GM12878 (cell line): ENCODE results near the gene PCLAF. TPM values are rescaled to one million over a fixed set of nuclear protein-coding genes. Genes with fewer than 3 reads are reported as not detected.
A peak's percentile ranks its signal among the peaks of the same experiment; 100 is the strongest.

Source experiments
- ATAC-seq: fragments of 200-7000 bp; cut with Tn5 transposase; 3 replicates; pipeline ENCODE4 v1.9.1; 2020; ENCODE audit warnings: mild to moderate bottlenecking, moderate library complexity
- BruUV-seq: library from RNA; stranded (reverse); fragments of 400-500 nt; replicated peaks from 2 replicates; lab custom pipeline; 2021; lab: Mats Ljungman, UMichigan
- CTCF ChIA-PET: fragments of 300-600 bp; sonication (Branson Sonifier 250); formaldehyde crosslinking; extraction: SDS; loops from one replicate; lab custom pipeline; 2021; ENCODE audit warnings: inconsistent platforms; lab: Yijun Ruan, JAX
- POLR2A ChIA-PET: fragments of 350-600 bp; formaldehyde crosslinking; extraction: SDS; loops from one replicate; lab custom pipeline; 2021; ENCODE audit warnings: inconsistent platforms; lab: Charles Lee
- RAD21 ChIA-PET: fragments of 300-600 bp; sonication (Branson Sonifier 250); formaldehyde crosslinking; loops from one replicate; lab custom pipeline; 2023; ENCODE audit warnings: antibody characterized with exemption; ENCODE audit not compliant: unreplicated experiment; lab: Charles Lee
- SMC1A ChIA-PET: fragments of 300-600 bp; sonication (Branson Sonifier 250); formaldehyde crosslinking; loops from one replicate; lab custom pipeline; 2023; ENCODE audit not compliant: unreplicated experiment, uncharacterized antibody; lab: Charles Lee
- DNase-seq: peaks from one replicate; pipeline ENCODE4 v3.0.0-alpha.2; 2011; ENCODE audit warnings: low read depth, low spot score
- FAIRE-seq: peaks from 3 replicates; lab custom pipeline; 2011; peaks lifted over from hg19 to GRCh38; lab: Jason Lieb, UNC
- H2AFZ ChIP-seq: 2 replicates; pipeline ENCODE4 v1.6.0; 2011; ENCODE audit warnings: low read depth, low read length, control low read depth; ENCODE audit not compliant: control insufficient read depth
- H3K27ac ChIP-seq: 2 replicates; pipeline ENCODE4 v1.5.1; 2011; ENCODE audit warnings: control low read depth; ENCODE audit not compliant: control insufficient read depth, insufficient read depth
- H3K27me3 ChIP-seq, 2 experiments: replicated peaks in 1 of 2; 2 replicates each; pipeline versions ENCODE4 v1.6.0 to v1.6.1; 2011; ENCODE audit warnings: low read length in 1 of 2; ENCODE audit not compliant: control insufficient read depth in 2 of 2, insufficient read depth in 2 of 2
- H3K36me3 ChIP-seq, 2 experiments: 2 replicates each; pipeline ENCODE4 v1.5.1; 2011; ENCODE audit warnings: low read length in 1 of 2; ENCODE audit not compliant: control insufficient read depth in 2 of 2, insufficient read depth in 2 of 2
- H3K4me1 ChIP-seq: 2 replicates; pipeline ENCODE4 v1.6.1; 2011; ENCODE audit warnings: mild to moderate bottlenecking, low read length, moderate library complexity, mixed read lengths; ENCODE audit not compliant: control insufficient read depth, insufficient read depth
- H3K4me2 ChIP-seq: 2 replicates; pipeline ENCODE4 v1.6.0; 2011; ENCODE audit warnings: control low read depth; ENCODE audit not compliant: control insufficient read depth, insufficient read depth
- H3K4me3 ChIP-seq: fragments of 200-600 bp; sonication (generic); 2 replicates; pipeline ENCODE4 v1.5.1; 2016
- H3K79me2 ChIP-seq: 2 replicates; pipeline ENCODE4 v1.6.0; 2011; ENCODE audit warnings: low read length; ENCODE audit not compliant: control insufficient read depth, insufficient read depth
- H3K9ac ChIP-seq: 2 replicates; pipeline ENCODE4 v1.8.0; 2011; ENCODE audit warnings: low read length, control low read depth, mixed read lengths; ENCODE audit not compliant: control insufficient read depth, insufficient read depth
- H3K9me3 ChIP-seq: replicated peaks from 3 replicates; pipeline ENCODE4 v1.5.1; 2011; ENCODE audit warnings: mild to moderate bottlenecking, low read length; ENCODE audit not compliant: control insufficient read depth, insufficient read depth
- H4K20me1 ChIP-seq: 2 replicates; pipeline ENCODE4 v1.6.0; 2011; ENCODE audit not compliant: control insufficient read depth, insufficient read depth
- CBX3 ChIP-seq: fragments of 200-600 bp; sonication (generic); IDR thresholded peaks from 2 replicates; pipeline ENCODE4 v1.6.1; 2016; ENCODE audit warnings: low read depth, borderline replicate concordance
- CTCF ChIP-seq, 3 experiments: IDR thresholded peaks in 2 of 3; conservative IDR thresholded peaks in 1 of 3; 2 replicates each; pipeline ENCODE4 v1.5.1; 2011; ENCODE audit warnings: low read depth in 3 of 3, low read length in 3 of 3, mild to moderate bottlenecking in 3 of 3, control low read depth in 2 of 3, moderate library complexity in 2 of 3, inconsistent platforms in 1 of 3, mixed read lengths in 1 of 3; ENCODE audit not compliant: control insufficient read depth in 2 of 3, insufficient read depth in 1 of 3; ENCODE audit errors: extremely low read depth in 1 of 3
- FOXM1 ChIP-seq: IDR thresholded peaks from 2 replicates; pipeline ENCODE4 v1.6.1; 2012; ENCODE audit warnings: low read depth, mild to moderate bottlenecking, inconsistent platforms, low read length, moderate library complexity
- HSF1 ChIP-seq: fragments of 150-350 bp; IDR thresholded peaks from 2 replicates; pipeline ENCODE4 v1.6.1; 2014; ENCODE audit warnings: mild to moderate bottlenecking, low read depth, low read length
- NFYA ChIP-seq: IDR thresholded peaks from 2 replicates; pipeline ENCODE4 v1.6.1; 2011; ENCODE audit warnings: low read depth, mild to moderate bottlenecking, low read length, improper control_type of control experiment, borderline replicate concordance
- NR2F1 ChIP-seq: fragments of 450-650 bp; conservative IDR thresholded peaks from 2 replicates; pipeline ENCODE4 v1.6.1; 2017; ENCODE audit warnings: mild to moderate bottlenecking
- PAX5 ChIP-seq: IDR thresholded peaks from 2 replicates; pipeline ENCODE4 v1.6.1; 2011; ENCODE audit warnings: low read depth, low read length, borderline replicate concordance
- PKNOX1 ChIP-seq: fragments of 450-650 bp; IDR thresholded peaks from 2 replicates; pipeline ENCODE4 v1.6.1; 2016; ENCODE audit warnings: mild to moderate bottlenecking
- RBBP5 ChIP-seq: fragments of 200-600 bp; sonication (generic); conservative IDR thresholded peaks from 2 replicates; pipeline ENCODE4 v1.6.1; 2016
- RCOR1 ChIP-seq: conservative IDR thresholded peaks from 2 replicates; pipeline ENCODE4 v1.6.1; 2012; ENCODE audit warnings: low read depth, low read length, improper control_type of control experiment
- SIN3A ChIP-seq: IDR thresholded peaks from 2 replicates; pipeline ENCODE4 v1.6.1; 2012; ENCODE audit warnings: low read depth, low read length, improper control_type of control experiment
- SMAD1 ChIP-seq: fragments of 450-650 bp; IDR thresholded peaks from 2 replicates; pipeline ENCODE4 v1.6.1; 2018; ENCODE audit warnings: mild to moderate bottlenecking, low read depth; ENCODE audit not compliant: partially characterized antibody
- ZNF592 ChIP-seq: fragments of 450-650 bp; IDR thresholded peaks from 2 replicates; pipeline ENCODE4 v1.6.1; 2017; ENCODE audit warnings: mild to moderate bottlenecking, moderate library complexity
- WGBS: methylation state at CpG from one replicate; pipeline ENCODE4 v1.1.6; 2016; ENCODE audit warnings: low lambda C conversion rate; ENCODE audit not compliant: insufficient replicate concordance, insufficient coverage; ENCODE audit errors: missing lambda C conversion rate; 5-methylcytosine and 5-hydroxymethylcytosine counted together
- in situ Hi-C: fragments of 300-500 bp; cut with MboI; formaldehyde crosslinking; loops from 9 replicates; pipeline ENCODE4 v1.14.3; 2018; ENCODE audit warnings: mixed read lengths
- intact Hi-C: fragments of 100-400 bp; cut with micrococcal nuclease; formaldehyde crosslinking; loops from one replicate; pipeline ENCODE4 v1.14.2; 2022; ENCODE audit not compliant: unreplicated experiment
- polyA plus RNA-seq, 11 experiments: library from polyadenylated mRNA; depleted of rRNA in 4 of 11; unstranded in 6 of 11; stranded (reverse) in 5 of 11; fragments of >200 nt; fragmentation: Nextera tagmentation in 4 of 11; fragmentation: Illumina TruSeq in 1 of 11; extraction: Ambion mirVana in 4 of 11; extraction: Trizol in 1 of 11; gene quantifications; 1 replicate in 1 of 11; 2 replicates in 10 of 11; pipeline versions ENCODE4 v1.2.1 to v1.2.3, GENCODE V29; 2011 to 2016; ENCODE audit warnings: inconsistent platforms in 2 of 11, missing spikeins in 2 of 11, low read depth in 1 of 11
- total RNA-seq, 4 experiments: library from RNA; depleted of rRNA in 3 of 4; stranded (reverse); fragments of >200 nt in 3 of 4; fragmentation: Illumina TruSeq in 1 of 4; extraction: Trizol in 1 of 4; gene quantifications; 2 replicates each; pipeline versions ENCODE4 v1.2.1 to v1.2.3, GENCODE V29; 2013 to 2021

PCLAF gene
- total and polyA plus RNA-seq, 10 of the 15 experiments (the other 5 are each of a cell fraction or from before 2014, with no cell fraction given) = 79.0 to 627 (median 343) TPM

GRCh38 chr15:64356710-64357040 lies 24.6 kb downstream of the PCLAF start:
- Histone ChIP-seq H3K27ac (peak overlapping the region; percentile 22; the same call in 1 of the 2 replicates), H3K79me2 (peaks cover 28% of the 10 kb centered on the region), H3K4me3 (peak overlapping the region; percentile 77; the same call in 1 of the 2 replicates), H2AFZ (peak overlapping the region; percentile 91), H3K27me3 (no peaks in the 10 kb centered on the region), H4K20me1 (no peaks in the 10 kb centered on the region), H3K36me3 (no peaks in the 10 kb centered on the region; a peak in 1 of 4 replicates), H3K9ac (no peak overlapping the region), H3K9me3 (no peaks in the 10 kb centered on the region), H3K4me2 (peak overlapping the region; percentile 75), H3K4me1 (peaks cover 3% of the 10 kb centered on the region; the same call in 1 of the 2 replicates)
- FAIRE-seq (no peak), ATAC-seq (no peak), DNase-seq (no peak)
- in situ Hi-C loops = no loop called here
- POLR2A ChIA-PET = interaction anchor here (1.0 to 1.8 kb wide), 2 partner anchors 23 to 193 kb away, joined by 3 to 5 read pairs; partner anchors contain the start of gene PPIB
- BruUV-seq = no TSS peak
- RAD21 ChIA-PET = interaction anchor here (1.0 to 1.8 kb wide), 4 partner anchors 31 to 212 kb away, joined by 3 to 5 read pairs (median 4); partner anchors contain the start of gene TRIP4
- intact Hi-C loops = loop anchor here (5.0 kb wide), 1 partner anchor 194 kb away; the partner anchor contains the start of gene PPIB
- SMC1A ChIA-PET = interaction anchor here (1.0 kb wide), 4 partner anchors 30 to 147 kb away, joined by 3 read pairs; no protein-coding TSS in a partner anchor
- WGBS = 48% methylated on average over 5 of the region's 5 CpGs
- CTCF ChIA-PET = interaction anchor here (0.9 kb wide), 1 partner anchor 193 kb away, joined by 3 read pairs; the partner anchor contains the start of gene PPIB
- TF ChIP-seq RBBP5 (no peak), CBX3 (no peak), PAX5 (no peak), RCOR1 (no peak), CTCF (IDR thresholded peaks at IDR 0.05 in 2 of 3, conservative IDR thresholded peaks at IDR 0.05 in 1 of 3; ENCODE audit: control insufficient read depth in 2 of 3, extremely low read depth in 1 of 3, insufficient read depth in 1 of 3, low read depth in 3 of 3, low read length in 3 of 3) (no peak), ZNF592 (no peak), SMAD1 (no peak), FOXM1 (no peak), NFYA (no peak), NR2F1 (no peak), SIN3A (no peak), HSF1 (no peak), PKNOX1 (no peak)
